NT2/D1 (cell line): ENCODE data around the gene SIK2.

Source experiments
- DNase-seq: peaks from one replicate; pipeline ENCODE4 v3.0.0-alpha.2; 2011; ENCODE audit warnings: low read depth, low spot score
- H3K27me3 ChIP-seq: 2 replicates; pipeline ENCODE4 v1.6.0; 2011; ENCODE audit warnings: mild to moderate bottlenecking; ENCODE audit not compliant: insufficient read length, insufficient read depth
- H3K36me3 ChIP-seq: 2 replicates; pipeline ENCODE4 v1.6.1; 2011; ENCODE audit warnings: mild to moderate bottlenecking, low read length, mixed read lengths; ENCODE audit not compliant: insufficient read depth, insufficient read length
- H3K4me1 ChIP-seq: 2 replicates; pipeline ENCODE4 v1.5.1; 2011; ENCODE audit not compliant: insufficient read depth, insufficient read length
- H3K4me3 ChIP-seq: 2 replicates; pipeline ENCODE4 v1.5.1; 2011; ENCODE audit warnings: low read depth; ENCODE audit not compliant: insufficient read length
- H3K9ac ChIP-seq: 2 replicates; pipeline ENCODE4 v1.6.0; 2011; ENCODE audit warnings: low read depth; ENCODE audit not compliant: insufficient read length
- H3K9me3 ChIP-seq: 2 replicates; pipeline ENCODE4 v1.5.1; 2011; ENCODE audit warnings: mild to moderate bottlenecking, low read length; ENCODE audit not compliant: insufficient read depth
- SUZ12 ChIP-seq: IDR thresholded peaks from 2 replicates; pipeline ENCODE4 v1.6.1; 2011; ENCODE audit not compliant: insufficient read length, insufficient read depth; ENCODE audit errors: extremely low read depth
- YY1 ChIP-seq: IDR thresholded peaks from 2 replicates; pipeline ENCODE4 v1.6.1; 2011; ENCODE audit not compliant: insufficient read length, insufficient read depth
- ZNF274 ChIP-seq: IDR thresholded peaks from 2 replicates; pipeline ENCODE4 v1.6.1; 2011; ENCODE audit warnings: mild to moderate bottlenecking, low read depth, low read length

The SIK2 gene

DNA sequence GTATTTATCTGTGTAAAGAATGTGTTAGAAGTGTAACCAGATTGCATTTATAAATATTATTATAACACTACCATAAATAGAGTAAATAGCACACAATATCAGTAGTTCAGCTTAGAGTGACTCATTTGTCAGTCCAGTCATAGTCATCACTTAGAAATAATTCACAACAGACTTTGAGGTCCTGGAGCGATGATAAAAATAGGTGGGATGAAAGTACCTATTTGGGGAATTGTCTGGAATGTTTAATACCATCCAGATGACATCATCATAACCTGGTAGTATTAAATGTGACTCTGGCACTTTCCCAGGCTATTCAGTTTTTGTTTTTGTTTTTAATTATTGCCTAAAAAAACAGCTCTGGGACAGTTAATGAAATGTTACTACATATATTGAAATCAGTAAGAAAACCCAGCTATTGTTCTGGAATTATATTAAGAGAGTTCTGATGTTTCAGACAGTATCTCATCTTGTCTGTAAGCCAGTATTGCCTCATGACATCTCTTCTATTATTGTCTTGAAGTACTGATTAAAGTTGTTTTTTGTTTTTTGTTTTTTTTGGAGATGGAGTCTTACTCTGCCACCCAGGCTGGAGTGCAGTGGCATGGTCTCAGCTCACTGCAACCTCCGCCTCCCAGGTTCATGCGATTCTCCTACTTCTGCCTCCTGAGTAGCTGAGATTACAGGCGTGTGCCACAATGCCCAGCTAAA lies 74.8 kb downstream of the SIK2 start:
- Histone ChIP-seq H3K36me3 (peaks cover 9% of the 10 kb centered on the region), H3K4me1 (no peaks in the 10 kb centered on the region), H3K27me3 (no peaks in the 10 kb centered on the region), H3K9ac (no peak overlapping the region), H3K9me3 (no peaks in the 10 kb centered on the region), H3K4me3 (no peak overlapping the region)
- DNase-seq = no peak
- TF ChIP-seq ZNF274 (no peak), YY1 (no peak), SUZ12 (no peak)

DNA sequence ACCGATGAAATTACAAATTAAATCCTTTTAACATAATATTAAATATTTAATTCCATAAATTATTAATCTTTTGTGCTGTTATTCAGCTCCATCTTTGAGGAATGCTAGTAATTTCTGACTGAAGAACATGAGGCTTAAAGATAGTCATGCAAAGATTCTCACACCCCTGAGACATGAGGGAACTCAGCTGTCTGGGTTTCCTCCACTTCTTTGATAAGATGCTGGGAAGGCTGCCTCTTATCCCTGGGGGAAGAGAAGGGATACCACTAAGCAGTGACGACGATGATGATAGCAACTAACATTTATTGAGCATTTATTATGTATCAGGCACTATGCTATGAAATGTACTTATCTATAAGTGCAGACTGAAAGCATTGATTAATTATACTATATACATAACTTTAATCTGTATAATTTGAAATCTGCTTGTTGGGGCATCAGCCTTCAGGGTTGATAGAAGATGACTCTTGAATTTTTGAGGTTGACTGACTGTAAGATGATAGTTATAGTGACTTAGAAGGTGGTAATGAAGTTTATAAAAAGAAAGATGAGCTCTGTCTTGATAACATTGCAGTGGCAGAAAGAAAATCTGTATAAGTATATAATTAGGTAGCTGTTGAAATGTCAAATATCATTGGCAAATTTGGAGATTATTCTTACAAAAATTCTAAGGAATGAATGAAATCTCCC lies 78.4 kb downstream of the SIK2 start:
- DNase-seq = no peak
- Histone ChIP-seq H3K9me3 (no peaks in the 10 kb centered on the region), H3K36me3 (no peaks in the 10 kb centered on the region), H3K4me1 (no peaks in the 10 kb centered on the region), H3K27me3 (no peaks in the 10 kb centered on the region), H3K9ac (no peak overlapping the region), H3K4me3 (no peak overlapping the region)
- TF ChIP-seq SUZ12 = no peak
- no peak for TF ChIP-seq ZNF274
- no peak for TF ChIP-seq YY1

DNA sequence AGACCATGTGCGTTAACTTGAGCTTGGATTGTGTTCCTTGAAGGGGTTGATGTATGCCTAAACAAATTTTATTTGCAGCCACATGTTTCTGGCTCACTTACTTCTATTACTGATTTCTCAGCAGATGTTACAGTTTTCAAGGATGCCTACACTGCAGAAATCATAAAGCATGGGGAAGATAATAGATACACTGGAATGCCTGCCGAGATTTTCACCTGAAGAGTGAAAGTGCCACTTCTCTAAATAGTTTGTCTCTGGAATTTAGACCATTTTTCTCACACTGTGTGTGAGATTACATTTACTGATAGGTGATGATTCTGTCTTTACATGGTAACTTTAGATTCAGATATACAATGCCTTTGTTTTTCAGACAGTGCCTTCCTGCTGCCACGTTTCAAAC lies 81.6 kb downstream of the SIK2 start:
- Histone ChIP-seq H3K9me3 (no peaks in the 10 kb centered on the region), H3K4me1 (no peaks in the 10 kb centered on the region), H3K36me3 (peaks cover 6% of the 10 kb centered on the region), H3K27me3 (no peaks in the 10 kb centered on the region), H3K9ac (no peak overlapping the region), H3K4me3 (no peak overlapping the region)
- no peak for TF ChIP-seq YY1
- DNase-seq = no peak

DNA sequence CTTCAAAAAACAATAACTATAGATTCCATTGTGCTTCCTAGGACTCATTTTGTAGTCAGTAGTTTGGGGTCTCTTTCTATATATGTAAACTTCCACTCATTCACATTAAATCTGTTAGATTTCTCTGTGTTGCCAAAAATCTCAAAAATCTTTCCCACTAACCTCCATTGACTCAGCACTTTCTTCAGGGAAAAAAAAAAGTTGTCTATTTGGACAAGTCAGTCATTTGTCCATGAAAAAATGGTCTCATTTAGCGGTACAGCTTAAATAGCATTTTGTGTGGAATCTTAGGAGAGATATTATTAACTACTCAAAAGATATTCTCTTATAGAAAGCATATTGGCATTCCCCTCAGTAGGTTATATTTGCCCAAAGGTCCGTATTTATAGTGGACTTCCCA lies 82.0 kb downstream of the SIK2 start:
- DNase-seq = no peak
- Histone ChIP-seq H3K36me3 (peaks cover 10% of the 10 kb centered on the region), H3K4me3 (no peak overlapping the region), H3K27me3 (no peaks in the 10 kb centered on the region), H3K4me1 (no peaks in the 10 kb centered on the region), H3K9me3 (no peaks in the 10 kb centered on the region), H3K9ac (no peak overlapping the region)
- TF ChIP-seq ZNF274 = no peak
- no peak for TF ChIP-seq SUZ12
- TF ChIP-seq YY1 = no peak

DNA sequence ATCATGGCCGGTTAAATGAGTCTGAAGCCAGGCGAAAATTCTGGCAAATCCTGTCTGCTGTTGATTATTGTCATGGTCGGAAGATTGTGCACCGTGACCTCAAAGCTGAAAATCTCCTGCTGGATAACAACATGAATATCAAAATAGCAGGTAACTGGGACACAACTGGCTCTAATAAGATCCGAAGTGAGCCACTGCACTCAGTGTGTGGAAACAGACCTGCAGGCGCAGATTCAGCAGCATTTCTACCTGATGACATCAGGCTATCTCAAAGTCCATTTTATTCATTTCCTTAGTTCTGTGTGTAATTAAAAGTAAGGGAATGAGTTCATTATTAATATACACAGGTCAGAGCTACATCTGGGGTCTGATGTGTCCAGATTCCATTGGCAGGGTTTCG lies 85.8 kb downstream of the SIK2 start:
- TF ChIP-seq SUZ12 (no peak), ZNF274 (no peak), YY1 (no peak)
- Histone ChIP-seq H3K9me3 (no peaks in the 10 kb centered on the region), H3K4me3 (no peak overlapping the region), H3K4me1 (no peaks in the 10 kb centered on the region), H3K9ac (no peak overlapping the region), H3K27me3 (no peaks in the 10 kb centered on the region), H3K36me3 (peaks cover 10% of the 10 kb centered on the region)
- no peak for DNase-seq

DNA sequence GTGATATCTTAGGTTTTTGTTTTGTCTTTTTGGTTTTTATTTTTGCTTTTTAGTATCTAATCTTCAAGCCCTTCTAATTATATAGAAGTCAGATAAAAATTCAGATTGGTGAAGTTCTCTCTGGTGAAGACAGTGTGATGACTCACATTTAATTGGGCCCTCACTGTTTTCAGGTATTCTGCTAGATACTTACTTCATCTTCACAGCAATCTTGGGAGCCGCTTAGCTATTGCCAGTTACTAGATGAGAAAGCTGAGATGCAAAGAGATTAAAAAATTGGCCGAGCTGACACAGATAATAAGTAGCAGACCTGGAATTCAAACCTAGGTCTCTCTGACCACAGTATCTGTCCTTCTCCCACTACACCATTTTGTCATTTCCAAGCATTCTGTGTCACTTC lies 88.9 kb downstream of the SIK2 start:
- Histone ChIP-seq H3K36me3 (peaks cover 10% of the 10 kb centered on the region), H3K4me1 (no peaks in the 10 kb centered on the region), H3K9ac (no peak overlapping the region), H3K4me3 (no peak overlapping the region), H3K27me3 (no peaks in the 10 kb centered on the region), H3K9me3 (no peaks in the 10 kb centered on the region)
- TF ChIP-seq ZNF274 = no peak
- TF ChIP-seq YY1 = no peak
- no peak for TF ChIP-seq SUZ12
- no peak for DNase-seq

DNA sequence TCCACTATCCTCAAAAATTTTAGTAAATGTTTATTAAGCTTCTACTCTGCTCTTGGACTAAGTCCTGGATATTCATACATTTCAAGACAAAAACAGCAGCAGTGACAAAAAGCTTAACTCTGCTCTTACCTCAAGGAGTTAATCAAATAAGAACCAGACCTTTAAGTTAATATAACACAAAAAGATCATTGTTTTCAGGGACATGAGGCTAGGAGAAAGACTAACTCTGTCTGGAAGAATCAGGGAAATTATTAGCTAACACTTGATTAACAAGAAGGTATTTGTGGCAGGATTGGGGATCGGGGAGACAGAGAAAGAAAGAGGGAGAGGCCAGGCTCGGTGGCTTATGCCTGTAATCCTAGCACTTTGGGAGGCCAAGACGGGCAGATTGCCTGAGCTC lies 89.5 kb downstream of the SIK2 start:
- no peak for DNase-seq
- H3K4me3 ChIP-seq = no peak overlapping the region
- TF ChIP-seq ZNF274 (no peak), SUZ12 (no peak), YY1 (no peak)

More for the DNA sequence above, 89.5 kb downstream of the SIK2 start:
- Histone ChIP-seq H3K9ac (no peak overlapping the region), H3K4me1 (no peaks in the 10 kb centered on the region), H3K9me3 (no peaks in the 10 kb centered on the region), H3K36me3 (peaks cover 10% of the 10 kb centered on the region), H3K27me3 (no peaks in the 10 kb centered on the region)
